AG08395 (cell line): ENCODE results near the gene GOLGA1.
"Not testable (repeated sequence)": the region's sequence is repeated elsewhere in the genome, so short reads cannot be mapped to it uniquely, and the experiment has no call there.

Experiments used
- DNase-seq: peaks from one replicate; pipeline ENCODE4 v3.0.0; 2012; ENCODE audit warnings: mixed read lengths, low spot score

Gene GOLGA1

DNA sequence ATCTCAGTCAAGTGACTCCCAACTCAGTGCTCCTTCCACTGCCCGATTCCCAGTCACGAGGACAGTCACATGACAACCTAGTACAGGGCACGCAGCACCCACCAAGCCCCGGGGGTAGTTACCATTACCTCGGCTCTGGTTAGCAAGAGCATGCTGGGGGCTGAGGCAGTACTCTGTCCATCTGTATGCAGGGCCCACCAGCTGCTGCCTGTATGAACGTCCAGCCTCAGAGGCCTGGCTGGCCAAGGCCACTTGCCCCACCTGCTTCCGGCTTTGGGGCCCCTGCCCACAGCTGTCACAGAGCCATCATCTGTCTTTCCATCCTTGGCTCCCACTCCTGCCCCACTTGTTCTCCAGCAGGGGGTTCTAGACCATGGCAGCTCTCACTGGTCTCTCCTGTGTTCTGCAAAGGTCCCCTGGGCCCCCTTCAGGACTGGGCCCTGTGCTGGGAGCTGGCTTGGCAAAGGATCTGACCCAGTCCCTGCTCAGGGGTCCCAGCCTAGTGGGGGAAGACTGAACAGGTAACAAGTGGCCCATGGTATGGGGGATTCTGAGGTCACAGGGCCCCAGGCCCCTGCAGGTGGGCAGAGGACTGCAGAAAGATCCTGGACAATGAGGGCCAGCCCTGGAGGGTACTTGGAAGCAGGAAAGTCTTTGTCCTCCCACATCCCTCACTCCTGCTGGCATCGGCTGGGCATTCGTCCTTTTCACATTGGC is 82.4 kb downstream of the GOLGA1 start:
- no peak for DNase-seq

DNA sequence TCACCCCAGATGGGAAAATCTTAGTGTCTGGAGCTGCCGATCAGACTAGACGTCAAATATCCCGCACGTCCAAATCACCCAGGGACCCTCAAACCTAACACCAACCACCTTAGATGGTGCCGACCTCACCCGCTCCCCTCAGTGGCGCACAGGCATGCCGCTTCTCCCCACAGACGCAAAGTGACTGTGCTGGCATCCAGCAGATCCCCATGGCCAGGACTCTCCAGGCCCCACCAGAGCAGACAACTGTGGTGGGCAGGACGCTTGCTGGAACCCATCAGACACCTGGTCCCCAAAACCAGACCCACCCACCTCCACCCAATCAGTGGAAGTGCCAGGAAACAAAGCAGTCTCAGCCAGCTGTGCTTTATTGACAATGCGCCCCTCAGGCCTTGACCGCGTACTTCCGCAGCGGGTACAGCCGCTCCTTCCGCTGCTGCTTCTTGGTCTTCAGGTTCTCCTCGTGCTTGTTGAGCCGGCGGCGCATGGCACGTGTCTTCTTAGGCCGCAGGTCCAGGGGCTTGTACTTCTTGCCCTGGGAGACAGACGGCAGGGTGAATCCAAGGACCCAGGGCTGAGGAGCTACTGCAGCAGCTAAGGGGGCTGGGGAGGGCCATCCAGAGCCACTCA is 83.2 kb downstream of the GOLGA1 start:
- no peak for DNase-seq

DNA sequence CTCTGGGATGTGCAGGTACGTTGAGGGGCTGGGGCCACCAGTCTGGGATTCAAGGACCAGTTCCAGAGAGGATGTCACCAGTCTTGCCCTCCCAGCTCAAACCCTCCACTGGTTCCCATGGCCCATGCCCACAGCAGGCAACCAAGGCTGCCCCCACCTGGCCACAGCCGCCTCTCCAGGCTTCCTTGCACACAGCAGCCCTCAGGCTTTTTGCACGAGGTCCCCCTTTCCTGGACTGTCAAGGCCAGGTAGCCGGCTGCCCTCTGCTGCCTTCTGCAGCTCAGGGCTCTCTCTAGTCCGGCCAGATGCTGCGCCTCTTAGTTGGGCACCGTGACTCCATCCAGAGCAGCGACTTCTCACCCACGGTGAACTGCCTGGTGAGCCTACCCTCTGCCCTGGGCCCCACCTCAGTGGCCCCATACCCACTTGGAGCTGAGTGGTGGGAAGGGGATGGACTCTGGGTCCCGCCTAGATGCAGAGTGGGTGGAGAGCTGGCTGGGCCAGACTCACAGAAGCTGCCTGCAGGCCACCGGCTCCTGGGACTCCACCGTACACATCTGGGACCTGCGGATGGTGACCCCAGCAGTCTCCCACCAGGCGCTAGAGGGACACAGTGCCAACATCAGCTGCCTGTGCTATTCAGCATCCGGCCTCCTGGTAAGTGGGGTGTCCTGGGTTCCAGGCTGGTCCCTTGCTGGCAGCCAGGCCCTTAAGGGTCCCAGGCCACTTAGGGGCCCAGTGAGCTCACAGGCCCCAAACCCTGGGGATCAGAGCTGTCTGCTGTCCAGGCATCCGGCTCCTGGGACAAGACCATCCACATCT is 84.7 kb downstream of the GOLGA1 start:
- DNase-seq: no peak

DNA sequence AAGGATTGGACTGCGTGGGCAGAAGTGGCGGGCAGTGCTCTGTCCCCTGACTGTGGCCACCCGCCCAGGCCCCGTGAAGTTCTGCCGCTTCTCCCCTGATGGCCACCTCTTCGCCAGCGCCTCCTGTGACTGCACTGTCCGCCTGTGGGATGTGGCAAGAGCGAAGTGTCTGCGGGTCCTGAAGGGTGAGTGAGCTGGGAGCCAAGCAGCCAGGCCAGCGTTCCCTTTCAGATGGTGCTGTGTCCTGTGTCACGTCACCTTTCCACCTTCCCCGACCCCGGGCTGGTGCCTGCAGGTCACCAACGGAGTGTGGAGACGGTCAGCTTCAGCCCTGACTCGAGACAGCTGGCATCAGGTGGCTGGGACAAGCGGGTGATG is 85.3 kb downstream of the GOLGA1 start:
- no peak for DNase-seq

DNA sequence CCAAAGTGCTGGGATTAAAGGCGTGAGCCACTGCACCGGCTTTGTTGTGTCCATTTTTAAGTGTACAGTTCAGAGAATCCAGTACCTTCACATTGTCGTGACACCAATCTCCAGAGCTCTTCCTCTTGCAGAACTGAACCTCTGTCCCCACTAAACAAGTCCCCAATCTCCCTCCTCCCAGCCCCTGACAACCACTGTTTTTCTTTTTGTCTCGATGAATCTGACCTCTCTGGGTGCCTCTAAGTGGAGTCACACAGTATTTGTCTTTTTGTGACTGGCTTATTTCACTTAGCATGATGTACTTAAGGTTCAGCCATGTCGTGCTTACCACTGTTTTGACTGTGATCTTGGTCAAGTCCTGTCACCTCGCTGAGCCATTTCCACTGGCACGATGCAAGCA is 86.1 kb downstream of the GOLGA1 start:
- no peak for DNase-seq

DNA sequence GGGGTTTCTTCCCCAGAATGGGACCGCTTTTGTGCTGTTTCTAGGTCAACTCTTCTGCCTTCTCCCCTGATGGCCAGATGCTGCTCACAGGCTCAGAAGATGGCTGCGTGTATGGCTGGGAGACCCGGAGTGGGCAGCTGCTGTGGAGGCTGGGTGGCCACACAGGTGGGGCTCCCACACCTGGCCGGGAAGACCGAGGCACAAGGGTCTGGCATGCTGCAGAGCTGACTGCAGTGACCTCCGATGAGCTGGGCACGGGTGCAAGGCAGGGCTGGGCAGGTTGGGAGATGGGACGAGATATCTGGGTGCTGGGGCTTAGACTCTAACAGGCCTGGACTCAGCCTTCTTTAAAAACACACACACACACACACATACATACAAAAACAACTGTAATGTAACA is 86.7 kb downstream of the GOLGA1 start:
- DNase-seq: no peak

DNA sequence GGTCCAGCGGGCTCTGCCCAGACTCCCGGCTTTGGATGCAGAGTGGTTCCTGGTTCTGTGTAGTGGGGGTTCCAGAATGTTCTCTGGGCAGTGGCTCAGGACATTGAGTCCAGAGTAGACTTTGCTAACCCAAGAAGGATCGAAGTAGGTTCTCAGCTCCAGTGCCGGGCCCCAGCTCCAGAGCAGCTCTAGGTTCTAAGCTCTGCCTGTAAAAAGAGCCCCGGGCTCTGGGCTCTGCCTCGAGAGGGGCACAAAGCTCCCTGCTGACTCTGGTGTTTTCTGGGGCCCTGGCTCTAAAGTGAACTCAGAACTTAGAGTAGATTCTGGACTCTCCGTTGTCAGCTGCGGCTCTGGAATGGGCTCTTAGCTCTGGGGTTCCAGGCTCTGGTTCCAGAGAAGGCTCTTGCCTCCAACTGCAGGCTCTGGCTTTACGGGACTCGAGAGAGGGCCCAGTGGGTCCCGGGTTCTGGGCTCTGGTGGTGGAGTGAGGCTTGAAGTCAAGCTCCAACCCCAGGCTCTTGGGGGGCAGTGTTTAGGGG is 87.2 kb downstream of the GOLGA1 start:
- no peak for DNase-seq

DNA sequence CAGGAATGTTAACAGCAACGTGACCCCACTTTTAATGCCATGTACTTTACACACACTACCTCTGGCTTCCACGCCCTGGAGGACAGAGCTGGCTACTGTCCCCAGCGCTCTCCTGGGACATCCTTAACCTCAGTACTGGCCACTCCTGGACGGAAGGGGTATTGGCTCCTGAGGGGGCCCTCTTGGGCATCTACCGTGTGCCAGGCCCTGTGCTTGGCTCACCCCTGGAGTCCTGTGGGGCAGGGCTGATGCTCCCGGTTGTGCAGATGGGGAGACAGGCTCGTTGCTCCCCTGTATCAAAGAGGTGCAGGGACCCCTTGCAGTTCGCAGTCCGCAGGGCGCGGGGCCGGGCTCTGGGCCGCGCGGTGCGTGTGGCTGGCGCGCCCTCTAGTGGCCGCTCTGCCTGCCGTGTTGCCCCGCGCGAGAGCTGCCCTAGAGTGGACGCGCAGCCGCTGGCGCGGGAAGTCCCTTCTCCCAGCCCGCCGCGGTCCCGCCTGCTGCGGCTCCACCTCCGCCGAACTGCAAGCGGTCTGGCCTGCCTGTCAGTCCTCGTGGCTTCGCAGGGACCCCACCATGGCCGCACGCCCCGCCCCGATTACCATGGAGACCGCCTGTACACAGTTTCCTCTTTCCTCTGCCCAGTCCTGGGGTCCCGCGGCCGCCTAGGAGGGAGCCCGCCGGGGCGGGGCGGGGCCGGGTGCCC is 87.9 kb downstream of the GOLGA1 start, which contains the start of gene WDR38:
TSS of gene WDR38 (plus strand) at position 632 of the 703 bp plus-strand sequence. CDS start 72 bp downstream, outside the sequence.
- peak; percentile 89 for DNase-seq

DNA sequence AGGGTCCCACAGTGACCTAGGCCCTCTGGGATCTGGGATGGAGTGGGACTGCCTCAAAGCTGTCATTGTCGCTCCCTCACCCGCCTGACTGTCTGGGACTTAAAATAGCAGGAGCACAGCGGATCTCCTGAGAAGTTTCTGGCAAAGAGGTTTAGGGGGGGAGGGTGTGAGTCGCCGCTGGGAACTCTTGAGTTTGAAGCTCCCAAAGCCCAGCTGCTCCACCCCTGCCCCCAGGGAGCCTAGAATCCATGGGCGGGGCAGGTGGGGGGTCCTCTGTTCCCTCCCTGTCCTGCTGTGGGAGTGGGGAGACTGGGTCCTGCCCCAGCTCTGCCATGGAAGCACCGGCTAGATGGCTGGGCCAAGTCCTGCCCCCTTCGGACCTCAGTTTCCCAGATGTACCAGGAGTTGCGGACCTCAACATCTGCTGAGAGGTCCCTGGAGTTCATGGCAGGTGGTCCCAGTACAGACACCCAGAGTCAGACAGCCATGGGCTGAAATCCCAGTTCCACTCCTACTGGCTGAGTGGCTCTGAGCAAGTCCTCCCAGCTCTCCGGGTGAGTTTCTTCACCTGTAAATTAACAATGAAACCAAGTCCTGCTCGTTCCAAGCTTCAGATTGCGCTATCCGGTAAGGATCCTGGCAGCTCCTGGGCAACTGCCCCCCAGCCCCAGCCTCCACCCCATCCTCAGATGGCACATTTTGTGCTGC is 88.6 kb downstream of the GOLGA1 start:
- DNase-seq: no peak

DNA sequence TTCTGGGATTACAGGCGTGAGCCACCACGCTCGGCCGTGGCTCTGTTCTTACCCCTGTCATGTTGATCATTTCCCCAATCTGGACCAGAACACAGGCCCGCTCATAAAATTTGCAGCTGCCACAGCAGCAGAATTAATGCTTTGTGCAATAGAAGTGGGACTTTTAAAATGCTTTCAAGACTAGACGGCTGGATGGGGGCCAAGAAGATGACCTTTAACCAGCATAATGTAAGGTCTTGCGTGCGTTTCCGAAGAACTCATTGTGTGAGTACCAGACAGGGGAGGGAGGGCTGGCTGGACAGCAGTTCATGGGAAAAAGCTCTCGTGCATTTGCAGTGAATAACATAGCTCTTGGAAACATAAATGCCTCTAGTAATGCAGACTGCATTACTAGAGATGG is 91.1 kb downstream of the GOLGA1 start:
- DNase-seq: no peak

DNA sequence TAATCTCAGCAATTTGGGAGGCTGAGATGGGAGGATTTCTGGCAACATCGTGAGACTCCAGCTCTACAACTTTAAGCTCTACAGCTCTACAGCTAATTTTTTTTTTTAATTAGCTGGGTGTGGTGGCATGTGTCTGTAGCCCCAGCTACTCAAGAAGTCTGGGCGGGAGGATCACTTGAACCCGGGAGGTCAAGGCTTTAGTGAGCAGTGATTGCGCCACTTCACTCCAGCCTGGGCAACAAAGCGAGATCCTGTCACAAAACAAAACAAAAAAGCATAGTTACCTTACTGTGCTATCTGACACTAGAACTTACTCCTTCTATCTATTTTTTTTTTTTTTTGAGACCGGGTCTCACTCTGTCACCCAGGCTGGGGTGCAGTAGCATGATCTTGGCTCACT is 93.9 kb downstream of the GOLGA1 start:
- DNase-seq: no peak

DNA sequence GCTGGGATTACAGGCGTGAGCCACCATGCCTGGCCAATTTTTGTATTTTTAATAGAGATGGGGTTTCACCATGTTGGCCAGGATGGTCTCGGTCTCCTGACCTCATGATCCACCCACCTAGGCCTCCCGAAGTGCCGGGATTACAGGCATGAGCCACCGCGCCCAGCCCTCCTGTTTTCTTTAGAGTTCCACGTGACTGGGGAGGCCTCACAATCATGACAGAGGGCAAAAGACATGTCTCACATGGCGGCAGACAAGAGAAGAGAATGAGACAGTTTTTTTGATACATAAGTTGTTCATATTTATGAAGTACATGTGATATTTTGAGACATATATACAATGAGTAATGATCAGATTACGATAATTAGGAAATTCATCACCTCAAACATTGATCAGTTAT is 94.4 kb downstream of the GOLGA1 start:
- not testable (repeated sequence) for DNase-seq

DNA sequence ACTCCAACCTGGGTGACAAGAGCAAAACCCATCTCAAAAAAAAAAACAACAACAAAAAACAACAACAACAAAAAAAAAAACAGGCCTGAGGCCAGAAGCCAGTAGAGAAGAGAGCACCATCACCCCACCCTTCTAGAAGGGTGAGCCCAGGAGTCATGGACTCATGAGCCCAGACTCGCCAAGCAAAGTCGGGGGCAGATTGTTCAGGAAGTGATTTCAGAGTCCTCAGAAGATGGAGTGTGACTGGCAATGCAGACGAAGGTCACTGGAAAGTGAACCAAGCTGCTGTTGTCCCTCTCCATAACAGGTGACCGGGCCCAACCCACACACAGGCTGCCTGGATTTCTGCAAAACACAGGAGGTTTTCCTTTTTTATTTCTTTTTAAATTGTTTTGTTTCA is 96.6 kb downstream of the GOLGA1 start:
- no peak for DNase-seq

DNA sequence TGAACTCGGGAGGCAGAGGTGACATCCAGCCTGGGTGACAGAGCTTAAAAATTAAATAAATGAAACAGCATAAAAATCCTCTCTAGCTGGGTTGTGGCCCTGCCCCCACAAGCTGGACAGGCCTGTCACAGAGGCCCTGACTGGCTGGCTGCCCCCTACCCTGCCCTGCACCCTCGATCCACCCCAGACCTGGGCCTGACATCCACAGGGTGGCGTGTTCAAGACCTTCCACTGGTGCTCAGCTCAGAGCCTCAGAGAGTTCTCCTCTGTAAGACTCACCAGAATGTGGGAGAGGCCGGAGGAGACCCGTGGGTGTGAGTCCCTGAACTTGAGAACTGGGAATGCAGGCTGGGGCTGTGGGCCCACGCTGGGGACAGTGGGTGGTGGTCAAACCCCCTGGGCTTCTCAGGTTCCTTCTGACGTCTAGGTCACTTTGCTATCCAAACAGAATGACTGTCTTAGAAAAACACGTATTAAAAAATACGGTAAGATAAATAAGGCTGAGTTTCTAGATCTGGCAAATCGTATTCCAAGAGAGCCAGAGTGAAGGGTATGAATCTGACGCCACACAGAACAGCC is 97.3 kb downstream of the GOLGA1 start:
- DNase-seq: no peak

DNA sequence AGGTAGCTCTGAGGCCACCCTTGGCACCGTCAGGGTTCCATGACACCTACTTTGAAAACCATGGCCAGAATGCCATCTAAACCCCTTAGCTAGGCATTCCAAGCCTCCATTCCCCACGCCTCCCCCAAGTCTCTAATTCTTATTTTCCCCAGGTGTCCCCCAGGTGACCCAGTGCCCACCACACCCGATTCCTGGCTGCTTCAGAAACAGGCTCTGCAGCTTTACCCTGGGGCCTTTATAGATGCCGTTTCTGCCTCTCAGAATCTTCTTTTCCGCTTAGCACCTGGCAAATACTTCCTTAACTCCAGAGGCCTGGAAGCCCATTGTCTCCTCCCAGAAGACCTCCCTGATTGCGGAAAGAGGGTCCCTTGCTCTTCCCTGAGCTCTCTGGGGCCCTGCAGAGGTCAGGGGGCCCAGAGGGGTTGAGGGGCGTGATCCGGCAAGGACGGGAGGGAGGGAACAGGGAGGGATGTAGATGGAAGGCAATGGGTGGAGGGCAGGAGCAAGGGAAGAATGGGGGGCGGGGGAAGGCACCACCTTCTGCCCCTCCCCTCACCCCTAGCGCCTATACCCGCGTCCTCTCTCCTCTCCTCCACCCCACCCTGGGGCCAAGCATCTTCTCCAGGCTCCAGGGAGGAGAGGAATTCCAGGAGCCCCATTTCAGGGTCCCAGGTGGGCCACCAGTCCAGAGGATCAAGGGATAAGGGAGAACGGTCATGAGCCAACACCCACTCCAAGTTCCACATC is 99.6 kb downstream of the GOLGA1 start:
- no peak for DNase-seq

DNA sequence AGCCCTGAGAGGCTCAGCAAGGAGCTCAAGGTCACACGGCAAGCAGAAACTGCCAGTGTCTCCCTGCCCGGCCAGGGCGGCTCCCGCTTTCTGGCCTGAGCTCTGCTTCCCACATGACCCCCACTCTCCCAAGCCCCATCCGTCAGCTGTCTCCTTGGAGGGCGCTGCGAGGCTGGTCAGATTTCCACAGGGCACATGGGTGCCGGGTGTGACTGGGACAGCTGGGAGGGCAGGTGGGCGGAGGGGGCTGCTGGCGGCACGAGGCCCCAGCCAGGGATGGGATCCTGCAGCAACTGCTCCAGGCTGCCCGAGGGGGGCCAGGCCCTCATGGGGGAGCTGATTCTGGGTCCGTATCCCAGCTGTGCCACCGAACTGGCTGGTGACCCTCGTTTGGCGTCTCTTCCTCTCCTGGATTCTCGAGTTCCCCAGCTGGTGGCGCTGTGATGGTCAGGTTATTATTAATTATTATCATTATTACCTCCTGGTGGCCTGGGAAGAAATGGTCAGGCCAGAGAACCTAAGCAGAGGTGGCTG is 100.5 kb downstream of the GOLGA1 start:
- no peak for DNase-seq

DNA sequence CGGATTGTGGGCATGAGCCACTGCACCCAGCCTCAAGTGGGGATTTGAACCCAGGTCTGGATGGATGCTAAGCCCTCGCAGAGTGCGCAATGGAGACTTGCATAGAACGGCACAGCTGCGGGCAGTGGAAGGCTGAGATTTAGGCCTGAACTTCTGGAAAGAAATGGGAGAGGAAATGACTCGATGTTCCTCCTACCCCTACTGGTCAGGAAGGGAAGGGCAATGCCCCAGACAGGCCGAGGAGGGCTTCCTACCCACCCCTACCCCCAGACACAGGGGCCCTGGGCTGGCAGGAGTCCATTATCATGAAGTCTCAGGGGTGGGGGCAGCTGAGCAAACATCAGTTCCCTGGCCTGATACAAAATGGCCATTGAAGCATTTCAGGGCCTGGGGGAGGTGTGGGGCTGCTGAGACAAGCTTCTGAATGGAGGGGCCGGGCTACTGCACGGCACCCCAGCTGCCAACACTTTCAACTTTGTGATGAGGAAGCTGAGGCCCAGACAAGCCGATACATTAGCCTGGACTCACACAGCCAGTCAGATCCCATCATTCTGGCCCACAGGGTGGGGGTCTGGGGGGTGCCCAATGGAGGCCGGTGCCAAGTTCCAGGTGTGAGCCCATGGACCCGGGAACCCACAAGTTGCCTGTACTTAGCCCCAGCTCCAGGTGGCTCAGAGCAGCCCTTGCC is 101.1 kb downstream of the GOLGA1 start:
- peak; percentile 38 for DNase-seq

DNA sequence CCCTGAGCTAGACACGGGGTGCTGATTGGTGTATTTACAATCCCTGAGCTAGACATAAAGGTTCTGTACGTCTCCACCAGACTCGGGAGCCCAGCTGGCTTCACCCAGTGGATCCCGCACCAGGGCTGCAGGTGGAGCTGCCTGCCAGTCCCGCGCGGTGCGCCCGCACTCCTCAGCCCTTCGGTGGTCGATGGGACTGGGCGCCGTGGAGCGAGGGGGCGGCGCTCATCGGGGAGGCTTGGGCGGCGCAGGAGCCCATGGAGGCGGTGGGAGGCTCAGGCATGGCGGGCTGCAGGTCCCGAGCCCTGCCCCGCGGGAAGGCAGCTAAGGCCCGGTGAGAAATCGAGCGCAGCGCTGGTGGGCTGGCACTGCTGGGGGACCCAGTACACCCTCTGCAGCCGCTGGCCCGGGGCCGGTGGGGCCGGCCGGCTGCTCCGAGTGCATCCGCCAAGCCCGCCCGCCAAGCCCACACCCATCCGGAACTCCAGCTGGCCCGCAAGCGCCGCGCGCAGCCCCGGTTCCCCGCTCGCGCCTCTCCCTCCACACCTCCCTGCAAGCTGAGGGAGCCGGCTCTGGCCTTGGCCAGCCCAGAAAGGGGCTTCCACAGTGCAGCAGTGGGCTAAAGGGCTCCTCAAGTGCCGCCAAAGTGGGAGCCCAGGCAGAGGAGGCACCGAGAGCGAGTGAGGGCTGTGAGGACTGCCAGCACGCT is 102.2 kb downstream of the GOLGA1 start:
- DNase-seq: not testable (repeated sequence)

DNA sequence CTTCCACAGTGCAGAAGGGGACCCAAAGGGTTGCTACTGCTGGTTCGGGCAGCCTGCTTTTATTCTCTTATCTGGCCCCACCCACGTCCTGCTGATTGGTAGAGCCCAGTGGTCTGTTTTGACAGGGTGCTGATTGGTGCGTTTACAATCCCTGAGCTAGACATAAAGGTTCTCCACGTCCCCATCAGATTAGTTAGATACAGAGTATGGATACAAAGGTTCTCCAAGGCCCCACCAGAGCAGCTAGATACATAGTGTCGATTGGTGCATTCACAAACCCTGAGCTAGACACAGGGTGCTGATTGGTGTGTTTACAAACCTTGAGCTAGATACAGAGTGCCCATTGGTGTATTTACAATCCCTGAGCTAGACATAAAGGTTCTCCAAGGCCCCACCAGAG is 102.8 kb downstream of the GOLGA1 start:
- DNase-seq: not testable (repeated sequence)
